ENCODE results near the gene RMND1.
A peak's percentile ranks its signal among the peaks of the same experiment; 100 is the strongest.

Gene RMND1

DNA sequence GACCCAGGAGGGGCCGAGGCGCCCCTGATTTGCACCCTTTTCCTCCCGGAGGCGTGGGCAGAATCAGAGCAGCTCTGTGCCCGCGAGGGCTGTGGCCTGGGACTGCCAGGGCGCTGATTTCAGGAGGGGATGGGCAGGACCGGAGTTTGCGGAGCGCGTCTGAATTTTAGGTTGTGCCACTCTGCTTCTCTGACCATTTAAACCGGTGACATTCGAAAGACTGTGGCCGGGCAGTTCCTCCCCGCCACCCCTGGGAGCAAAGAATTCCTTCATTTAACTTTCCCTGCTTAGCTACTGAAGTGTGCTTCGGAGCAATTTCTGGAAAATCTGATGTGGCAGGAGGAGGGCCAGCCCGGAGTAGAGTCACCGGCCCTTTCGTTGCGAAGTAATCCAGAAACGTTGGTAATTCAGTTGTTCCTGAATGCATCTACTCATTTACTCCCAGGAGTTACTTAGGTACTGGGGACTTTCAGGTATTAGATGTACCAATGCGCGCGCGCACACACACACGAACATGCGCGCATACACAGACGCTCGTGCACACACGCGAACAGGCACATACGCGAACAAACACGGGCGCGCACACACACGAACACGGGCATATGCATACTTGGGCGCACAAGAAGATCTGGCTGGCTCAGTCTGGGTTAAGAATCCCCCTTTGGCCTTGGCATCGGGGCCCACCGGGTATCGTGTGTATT lies 42.5 kb upstream of the RMND1 start:
- in situ Hi-C loops (cut with MboI; ENCODE audit: low sequenced_read_pairs, unreplicated experiment), result no loop called here
- DNase-seq (ENCODE audit: low spot score), result peak; percentile 36

DNA sequence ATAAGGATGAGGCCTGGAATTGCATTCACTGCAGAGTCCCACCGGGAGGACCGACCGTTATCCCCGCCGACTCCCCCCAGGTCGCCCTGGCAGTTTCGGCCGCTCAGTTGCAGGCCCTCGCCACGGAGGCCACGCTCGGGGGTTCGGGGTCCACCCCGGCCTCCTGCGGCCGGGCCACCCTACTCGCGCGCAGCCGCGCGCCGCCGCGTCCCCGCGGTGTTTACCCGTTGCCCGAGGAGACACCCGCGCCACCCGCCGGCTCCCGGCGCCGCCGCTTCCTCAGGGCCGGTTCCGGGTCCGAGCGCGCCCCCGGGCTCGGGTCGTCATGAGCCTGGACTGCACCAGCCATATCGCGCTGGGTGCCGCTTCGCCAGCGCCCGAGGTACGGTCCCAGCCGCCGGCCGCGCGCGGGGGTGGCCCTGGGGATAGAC lies 41.9 kb upstream of the RMND1 start, which contains the start of gene CCDC170:
Gene CCDC170 (plus strand): TSS at position 214 of the 431 bp plus-strand sequence. CDS start 112 bp downstream, at position 326.
- TF ChIP-seq, protein P1, sequence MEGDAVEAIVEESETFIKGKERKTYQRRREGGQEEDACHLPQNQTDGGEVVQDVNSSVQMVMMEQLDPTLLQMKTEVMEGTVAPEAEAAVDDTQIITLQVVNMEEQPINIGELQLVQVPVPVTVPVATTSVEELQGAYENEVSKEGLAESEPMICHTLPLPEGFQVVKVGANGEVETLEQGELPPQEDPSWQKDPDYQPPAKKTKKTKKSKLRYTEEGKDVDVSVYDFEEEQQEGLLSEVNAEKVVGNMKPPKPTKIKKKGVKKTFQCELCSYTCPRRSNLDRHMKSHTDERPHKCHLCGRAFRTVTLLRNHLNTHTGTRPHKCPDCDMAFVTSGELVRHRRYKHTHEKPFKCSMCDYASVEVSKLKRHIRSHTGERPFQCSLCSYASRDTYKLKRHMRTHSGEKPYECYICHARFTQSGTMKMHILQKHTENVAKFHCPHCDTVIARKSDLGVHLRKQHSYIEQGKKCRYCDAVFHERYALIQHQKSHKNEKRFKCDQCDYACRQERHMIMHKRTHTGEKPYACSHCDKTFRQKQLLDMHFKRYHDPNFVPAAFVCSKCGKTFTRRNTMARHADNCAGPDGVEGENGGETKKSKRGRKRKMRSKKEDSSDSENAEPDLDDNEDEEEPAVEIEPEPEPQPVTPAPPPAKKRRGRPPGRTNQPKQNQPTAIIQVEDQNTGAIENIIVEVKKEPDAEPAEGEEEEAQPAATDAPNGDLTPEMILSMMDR (IDR thresholded peaks at IDR 0.05; ENCODE audit: borderline replicate concordance, control extremely low read depth, extremely low read depth, insufficient read depth, missing control alignments), result no peak
- peak; percentile 38 for DNase-seq (ENCODE audit: low spot score)
- in situ Hi-C loops (cut with MboI; ENCODE audit: low sequenced_read_pairs, unreplicated experiment), result no loop called here

More for the DNA sequence above, 42.5 kb upstream of the RMND1 start:
- TF ChIP-seq, protein P1 (IDR thresholded peaks at IDR 0.05; ENCODE audit: borderline replicate concordance, control extremely low read depth, extremely low read depth, insufficient read depth, missing control alignments), result no peak

DNA sequence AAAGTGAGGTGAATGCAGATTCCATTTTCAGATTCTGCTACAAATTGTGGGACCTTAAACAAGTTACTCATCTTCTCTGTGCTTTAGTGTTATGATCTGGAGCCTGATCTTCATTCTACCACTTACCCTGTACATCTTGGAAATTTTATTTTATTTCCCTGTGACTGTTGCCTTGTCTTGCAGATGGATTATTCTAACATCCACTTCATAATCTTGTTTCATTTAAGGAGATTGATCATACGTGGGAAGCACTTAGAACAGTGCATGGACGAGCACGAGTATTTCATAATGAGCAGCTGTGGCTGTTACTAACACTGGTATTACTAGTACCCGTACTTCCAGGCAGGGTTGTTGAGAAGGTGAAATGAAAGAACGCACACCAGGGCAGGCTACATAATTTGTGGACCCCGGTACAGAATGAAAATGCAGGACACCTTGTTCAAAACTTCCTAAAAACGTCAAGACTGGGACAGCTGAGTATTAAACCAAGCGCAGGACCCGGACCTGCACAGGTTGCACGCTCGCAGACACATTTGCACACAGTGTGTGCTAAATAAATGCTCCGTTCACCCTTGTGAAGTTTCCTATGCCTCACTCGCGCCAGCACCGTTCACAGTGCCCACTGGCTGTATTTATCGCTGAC lies 41.4 kb upstream of the RMND1 start:
- in situ Hi-C loops (cut with MboI; ENCODE audit: low sequenced_read_pairs, unreplicated experiment), result no loop called here
- no peak for DNase-seq (ENCODE audit: low spot score)
- TF ChIP-seq, protein P1 (IDR thresholded peaks at IDR 0.05; ENCODE audit: borderline replicate concordance, control extremely low read depth, extremely low read depth, insufficient read depth, missing control alignments), result no peak

DNA sequence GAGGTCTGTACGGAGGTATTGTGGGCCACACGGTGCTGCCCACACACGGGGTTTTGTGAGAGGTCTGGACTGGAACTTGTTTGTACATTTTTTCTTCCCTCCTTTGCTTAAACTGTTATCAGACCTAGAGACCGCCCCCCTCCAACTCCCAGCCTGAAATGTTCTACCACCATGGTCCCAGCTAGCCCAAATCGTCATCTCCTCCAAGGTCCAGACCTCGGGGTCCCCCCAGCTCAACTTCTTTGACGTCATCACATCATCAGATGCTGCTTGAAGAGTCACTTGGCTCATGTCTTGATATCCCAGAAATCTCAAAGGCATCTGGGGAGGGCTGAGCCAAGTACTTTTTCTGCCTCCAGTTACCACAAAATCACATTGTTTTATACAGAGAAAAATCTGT lies 39.1 kb upstream of the RMND1 start:
- in situ Hi-C loops (cut with MboI; ENCODE audit: low sequenced_read_pairs, unreplicated experiment), result no loop called here
- TF ChIP-seq, protein P1 (IDR thresholded peaks at IDR 0.05; ENCODE audit: borderline replicate concordance, control extremely low read depth, extremely low read depth, insufficient read depth, missing control alignments), result no peak
- DNase-seq (ENCODE audit: low spot score), result no peak

DNA sequence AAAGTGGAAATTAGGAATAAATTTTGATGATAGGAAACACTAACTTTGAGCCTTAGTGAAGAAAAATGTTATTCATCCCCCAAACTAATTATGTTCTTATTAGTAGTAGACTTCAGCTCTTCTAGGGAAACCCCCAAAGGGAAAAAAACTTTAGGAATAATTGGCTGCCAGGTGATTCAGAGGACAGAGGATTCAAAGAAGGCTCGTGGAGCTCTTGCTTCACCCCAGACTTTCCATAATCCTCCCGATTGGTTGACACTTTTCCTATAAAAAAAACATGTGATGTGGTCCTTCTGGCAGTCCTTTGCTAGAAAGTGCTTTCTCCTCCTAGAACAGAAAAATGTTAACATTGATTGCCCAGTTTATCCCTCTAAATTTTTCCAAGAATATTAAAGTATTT lies 36.3 kb upstream of the RMND1 start:
- TF ChIP-seq, protein P1 (IDR thresholded peaks at IDR 0.05; ENCODE audit: borderline replicate concordance, control extremely low read depth, extremely low read depth, insufficient read depth, missing control alignments), result no peak
- in situ Hi-C loops (cut with MboI; ENCODE audit: low sequenced_read_pairs, unreplicated experiment), result no loop called here
- no peak for DNase-seq (ENCODE audit: low spot score)

DNA sequence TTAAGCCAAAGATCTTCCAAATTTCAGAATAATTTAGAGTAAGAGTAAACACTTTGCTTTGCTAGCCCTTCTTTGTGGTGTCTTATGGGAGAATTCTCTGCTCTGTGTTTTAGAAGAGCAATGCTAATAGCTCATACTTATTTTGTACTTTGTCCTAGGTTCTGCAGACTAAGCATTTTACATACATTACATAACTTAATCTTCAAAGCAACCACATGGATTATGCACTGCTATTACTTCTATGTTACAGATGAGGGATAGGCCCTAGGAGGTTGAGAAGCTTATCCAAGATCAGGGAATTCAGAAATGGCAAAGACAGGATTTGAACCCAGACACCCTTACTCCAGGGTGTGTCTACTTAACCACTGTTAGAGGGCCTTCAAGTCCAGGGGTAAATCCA lies 32.1 kb upstream of the RMND1 start:
- TF ChIP-seq, protein P1 (IDR thresholded peaks at IDR 0.05; ENCODE audit: borderline replicate concordance, control extremely low read depth, extremely low read depth, insufficient read depth, missing control alignments), result no peak
- in situ Hi-C loops (cut with MboI; ENCODE audit: low sequenced_read_pairs, unreplicated experiment), result no loop called here
- DNase-seq (ENCODE audit: low spot score), result no peak

Data from GM13976 (cell line).